ENCODE data around the gene PIGN.
A peak's percentile ranks its signal among the peaks of the same experiment; 100 is the strongest.
"Not testable (repeated sequence)": the region's sequence is repeated elsewhere in the genome, so short reads cannot be mapped to it uniquely, and the experiment has no call there.

The PIGN gene

DNA sequence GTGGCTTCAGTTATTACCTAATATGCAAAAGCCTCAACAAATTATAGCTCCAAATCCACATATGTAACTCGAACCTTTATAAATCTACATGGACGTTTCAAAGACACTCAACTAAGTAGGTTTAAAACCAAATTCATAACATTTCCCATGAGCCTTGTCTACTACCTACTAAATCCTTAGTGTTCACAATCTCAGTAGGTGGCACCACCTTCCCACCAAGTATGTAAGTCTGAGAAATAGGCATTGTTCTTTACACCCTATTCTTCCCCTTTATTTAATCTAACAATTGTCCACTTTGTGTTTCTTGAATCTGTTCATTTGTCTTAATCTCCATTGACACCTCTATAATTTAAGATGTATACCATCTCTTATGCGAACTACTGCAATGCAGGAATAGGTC is 4.6 kb downstream of the PIGN start:
- no peak for DNase-seq

DNA sequence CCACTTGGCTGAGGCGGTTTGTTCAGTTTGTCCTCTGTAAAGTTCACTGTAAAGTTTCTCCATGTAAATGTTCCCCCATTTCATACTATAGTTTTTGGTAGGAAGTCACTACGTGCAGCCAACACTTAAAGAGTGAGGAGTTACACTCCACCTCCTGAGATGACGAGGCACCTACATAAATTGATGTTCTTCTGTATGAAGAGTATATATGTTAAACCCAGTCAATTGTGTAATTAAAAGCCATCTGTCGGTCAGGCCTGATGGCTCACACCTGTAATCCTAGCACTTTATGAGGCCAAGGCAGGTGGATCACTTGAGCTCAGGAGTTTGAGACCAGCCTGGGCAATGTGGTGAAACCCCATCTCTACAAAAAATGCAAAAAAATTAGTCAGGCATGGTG is 7.6 kb downstream of the PIGN start:
- no peak for DNase-seq

DNA sequence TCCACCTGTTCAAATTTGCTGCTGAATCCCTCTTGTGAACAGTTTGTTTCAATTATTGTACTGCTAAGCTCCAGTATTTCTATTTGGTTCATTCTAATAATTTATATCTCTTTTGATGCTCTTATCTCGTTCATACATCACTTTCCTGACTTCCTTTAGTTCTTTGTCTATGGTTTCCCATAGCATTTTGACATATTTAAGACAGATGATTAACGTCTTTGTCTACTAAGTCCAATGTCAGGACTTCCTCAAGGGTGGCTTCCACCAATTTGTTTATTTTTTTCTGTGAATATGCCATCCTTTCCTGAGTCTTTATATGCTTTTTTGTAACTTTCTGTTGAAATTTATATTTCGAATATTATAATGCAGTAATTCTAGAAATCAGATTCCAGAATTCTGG is 9.6 kb downstream of the PIGN start:
- DNase-seq: no peak

DNA sequence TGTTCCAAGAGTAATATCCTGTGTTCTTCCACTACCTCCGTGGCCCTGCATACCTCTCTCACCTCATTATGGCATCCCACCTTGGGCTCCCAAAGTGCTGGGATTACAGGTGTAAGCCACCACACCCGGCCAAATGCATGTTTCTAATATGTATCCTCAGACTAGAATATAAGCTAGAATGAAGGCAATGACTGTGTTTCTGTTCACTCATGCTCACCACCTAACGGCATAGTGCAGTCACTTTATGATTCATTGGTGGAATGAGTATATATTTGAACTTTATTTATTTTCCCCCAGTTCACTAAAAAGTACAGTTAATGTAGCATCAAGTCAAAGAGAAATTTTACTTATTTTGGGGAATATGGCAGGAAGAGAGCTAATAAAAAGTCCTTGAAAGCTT is 11.3 kb downstream of the PIGN start:
- DNase-seq: no peak

DNA sequence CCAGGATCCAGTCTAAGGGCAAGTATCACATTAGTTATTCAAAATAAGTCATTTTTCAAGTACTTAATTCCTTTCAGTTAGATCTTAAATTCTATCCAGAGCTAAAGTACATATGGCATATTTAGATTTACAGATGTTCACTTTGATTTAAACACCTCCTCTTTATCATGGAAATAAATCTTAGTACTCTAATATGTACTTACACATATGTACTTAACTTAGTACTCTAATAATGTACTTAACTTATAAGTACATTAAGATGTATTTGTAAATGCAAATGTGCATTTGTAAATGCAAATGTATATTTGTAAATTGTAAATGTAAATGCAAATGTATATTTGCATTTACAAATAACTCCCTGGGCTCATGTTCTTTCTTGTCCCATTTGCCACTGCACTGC is 14.6 kb downstream of the PIGN start:
- no peak for DNase-seq

DNA sequence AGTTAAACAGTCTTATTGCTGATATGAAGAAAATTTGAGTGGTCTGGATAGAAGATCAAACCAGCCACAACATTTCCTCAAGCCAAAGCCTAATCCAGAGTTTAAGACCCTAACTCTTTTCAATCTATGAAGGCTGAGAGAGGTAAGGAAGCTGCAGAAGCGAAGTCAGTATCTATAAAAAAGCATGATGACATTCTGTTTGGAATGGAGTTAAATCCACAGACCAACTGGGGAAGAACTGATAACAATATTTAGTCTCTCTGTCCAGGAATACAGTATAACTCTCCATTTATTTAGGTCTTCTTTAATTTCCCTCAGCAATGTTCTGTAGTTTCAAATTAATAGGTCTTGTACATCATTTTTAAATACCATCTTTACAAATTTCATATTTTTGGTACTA is 16.0 kb downstream of the PIGN start:
- DNase-seq: no peak

DNA sequence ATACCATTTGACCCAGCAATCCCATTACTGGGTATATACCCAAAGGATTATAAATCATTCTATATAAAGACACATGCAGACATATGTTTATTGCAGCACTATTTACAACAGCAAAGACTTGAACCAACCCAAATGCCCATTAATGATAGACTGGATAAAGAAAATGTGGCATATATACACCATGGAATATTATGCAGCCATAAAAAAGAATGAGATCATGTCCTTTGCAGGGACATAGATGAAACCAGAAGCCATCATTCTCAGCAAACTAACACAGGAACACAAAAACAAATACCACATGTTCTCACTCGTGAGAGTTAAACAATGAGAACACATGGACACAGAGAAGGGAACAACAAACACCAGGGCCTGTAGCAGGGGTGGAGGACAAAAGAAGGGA is 20.3 kb downstream of the PIGN start:
- not testable (repeated sequence) for DNase-seq

DNA sequence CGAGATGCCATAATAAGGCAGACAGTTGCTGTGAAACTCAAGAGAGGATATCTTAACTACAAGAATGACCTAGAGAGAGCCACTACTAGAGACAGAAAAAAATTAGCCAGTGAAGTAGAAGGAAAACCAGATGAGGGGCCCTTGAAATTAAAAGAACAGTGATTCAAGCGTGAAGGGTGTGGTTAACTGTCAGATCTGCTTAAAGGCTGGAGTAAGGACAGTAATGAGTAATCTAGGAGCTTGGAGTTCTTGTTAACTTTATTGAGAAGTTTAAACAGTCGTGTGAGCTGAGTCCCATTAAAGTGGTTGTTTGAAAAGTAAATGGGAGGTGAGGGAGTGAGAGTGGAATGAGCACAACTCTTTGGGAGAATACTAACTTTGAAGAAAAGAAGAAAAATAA is 21.3 kb downstream of the PIGN start:
- DNase-seq: no peak

DNA sequence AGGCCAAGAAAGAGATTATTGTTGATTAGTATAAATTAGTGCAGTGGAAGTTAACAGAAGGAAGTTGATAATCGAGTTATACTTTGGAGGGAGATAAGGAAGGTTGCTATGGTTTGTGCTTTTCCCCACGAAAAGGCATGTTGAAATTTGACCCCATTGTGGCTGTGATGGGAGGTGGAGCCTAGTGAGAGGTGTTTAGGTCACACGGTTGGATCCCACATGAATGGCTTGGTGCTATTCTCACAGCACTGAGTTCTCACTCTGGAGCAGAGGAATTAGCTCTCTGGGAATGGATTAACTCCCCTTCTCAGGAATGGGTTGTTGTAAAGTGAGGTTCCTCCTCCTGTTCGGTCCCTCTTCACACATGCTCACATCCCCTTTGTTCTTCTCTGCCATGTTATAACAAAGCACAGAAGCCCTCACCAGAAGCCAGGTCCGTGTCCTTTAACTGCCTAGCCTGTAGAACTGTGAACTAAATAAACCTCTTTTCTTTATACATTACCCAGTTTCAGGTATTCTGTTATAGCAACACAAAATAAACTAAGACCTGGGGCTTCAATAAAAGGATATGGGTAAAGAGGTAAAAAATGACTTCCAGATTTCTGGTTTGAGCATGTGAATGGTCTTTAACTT is 21.9 kb downstream of the PIGN start:
- no peak for DNase-seq

DNA sequence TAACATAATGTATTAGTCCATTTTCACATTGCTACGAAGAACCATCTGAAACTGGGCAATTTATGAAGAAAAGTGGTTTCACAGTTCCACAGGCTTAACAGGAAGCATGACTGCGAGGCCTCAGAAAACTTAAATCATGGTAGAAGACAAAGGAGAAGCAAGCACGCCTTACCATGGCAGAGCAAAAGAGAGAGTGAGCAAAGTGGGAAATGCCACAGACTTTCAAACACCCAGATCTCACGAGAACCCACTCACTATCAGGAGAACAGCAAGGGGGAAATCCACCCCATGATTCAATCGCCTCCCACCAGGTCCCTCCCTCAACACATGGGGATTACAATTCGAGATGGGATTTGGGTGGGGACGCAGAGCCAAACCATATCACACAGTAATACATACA is 22.5 kb downstream of the PIGN start:
- DNase-seq: no peak

DNA sequence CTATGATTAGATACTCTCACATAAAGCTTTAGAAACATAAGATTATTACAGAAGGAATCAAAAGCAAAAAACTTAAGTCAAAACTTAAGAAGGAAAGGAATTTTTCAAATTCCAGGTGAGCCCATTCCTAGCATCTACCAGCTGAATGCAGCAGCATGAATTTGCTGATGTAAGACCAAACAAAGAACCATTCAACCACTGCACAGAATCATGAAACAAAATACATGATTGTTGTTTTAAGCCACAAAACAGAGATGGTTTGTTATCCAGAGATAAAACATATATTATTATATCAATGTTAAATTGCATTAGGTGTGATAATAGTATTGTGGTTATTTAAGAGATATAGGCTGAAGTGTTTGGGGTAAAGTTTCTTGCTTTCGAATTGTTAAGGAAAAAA is 29.0 kb downstream of the PIGN start:
- DNase-seq: no peak

DNA sequence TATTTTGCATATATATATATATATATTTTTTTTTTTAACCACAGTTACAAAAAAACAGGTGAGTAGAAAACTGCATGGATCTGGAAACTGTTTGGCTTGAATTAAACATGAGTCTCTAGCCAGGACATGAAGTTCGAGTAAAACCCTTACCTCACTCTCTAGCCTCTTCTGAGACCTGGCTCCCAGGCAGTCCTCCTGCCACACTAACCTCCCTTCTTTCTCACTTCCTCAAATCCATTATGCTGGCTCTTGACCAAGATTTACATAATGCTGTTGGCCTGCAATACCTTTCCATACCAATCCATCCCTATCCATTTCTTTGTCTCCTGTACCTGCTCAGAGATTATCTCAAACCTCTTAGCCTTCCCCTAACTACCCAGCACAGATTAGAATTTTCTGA is 34.0 kb downstream of the PIGN start:
- no peak for DNase-seq

DNA sequence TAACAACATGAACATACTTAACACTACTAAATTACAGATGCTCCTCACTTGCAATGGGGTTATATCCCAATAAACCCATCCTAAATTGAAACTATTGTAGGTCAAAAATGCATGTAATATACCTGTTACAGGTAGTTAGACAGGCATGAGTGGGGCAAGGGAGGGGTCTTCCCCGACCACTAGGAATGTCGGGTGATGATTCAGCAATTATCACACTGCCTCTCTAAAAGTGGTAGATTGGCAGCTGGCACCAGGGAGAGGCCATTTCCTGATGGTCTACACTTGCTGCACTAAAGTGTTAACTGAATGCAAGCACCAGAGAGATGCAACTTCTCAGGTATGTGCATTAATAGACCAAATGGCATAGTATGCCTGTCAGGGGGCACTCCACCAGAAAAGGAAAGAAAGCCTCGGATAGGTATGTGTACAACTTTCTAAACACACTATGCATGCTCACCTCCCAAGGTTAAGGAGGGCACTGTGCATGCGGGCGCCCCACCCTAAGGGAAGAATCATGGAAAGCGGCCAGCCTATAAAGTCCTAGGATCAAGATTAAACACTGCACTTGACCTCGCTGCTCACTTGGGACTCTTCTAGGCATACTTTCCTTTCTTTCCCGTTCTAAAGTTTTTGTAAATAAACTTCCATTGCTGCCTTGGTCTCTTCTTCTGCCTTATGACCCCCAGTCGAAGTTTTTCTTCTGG is 35.6 kb downstream of the PIGN start:
- no peak for DNase-seq

DNA sequence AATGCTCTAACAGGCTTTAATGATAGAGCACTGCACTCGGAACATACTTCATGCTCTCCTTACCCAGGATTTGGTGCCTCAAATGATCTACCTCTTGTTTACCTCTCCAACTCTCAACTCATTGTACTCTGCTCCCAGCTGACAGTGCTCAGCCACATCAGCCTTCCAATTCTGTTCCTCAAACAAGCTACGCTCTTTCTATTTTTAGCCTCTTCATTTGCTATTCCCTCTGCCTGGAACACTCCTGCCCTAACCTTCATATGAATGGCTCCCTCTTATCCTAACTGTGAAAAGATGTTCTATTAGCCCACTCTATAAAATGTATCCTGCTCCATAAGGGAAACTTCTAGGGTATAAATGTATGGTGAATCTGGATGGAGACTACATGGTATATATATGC is 42.5 kb downstream of the PIGN start:
- DNase-seq: no peak

DNA sequence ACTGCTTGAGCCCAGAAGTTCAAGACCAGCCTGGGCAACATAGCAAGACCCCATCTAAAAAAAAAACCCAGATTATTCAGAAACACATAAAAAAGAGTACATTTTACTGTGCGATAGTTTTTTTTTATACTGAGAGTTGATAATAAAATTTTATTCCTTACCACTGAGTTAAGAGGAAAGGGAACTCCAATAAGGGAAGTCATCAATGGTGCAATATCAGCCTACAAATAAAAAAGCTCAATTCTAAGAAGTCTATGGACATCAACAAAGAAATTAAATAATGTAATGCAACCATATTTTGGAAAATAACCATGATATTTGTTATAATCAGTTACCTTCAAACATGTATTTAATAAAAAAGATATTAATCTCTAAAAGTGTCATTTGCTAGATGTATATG is 46.6 kb downstream of the PIGN start:
- DNase-seq: no peak

DNA sequence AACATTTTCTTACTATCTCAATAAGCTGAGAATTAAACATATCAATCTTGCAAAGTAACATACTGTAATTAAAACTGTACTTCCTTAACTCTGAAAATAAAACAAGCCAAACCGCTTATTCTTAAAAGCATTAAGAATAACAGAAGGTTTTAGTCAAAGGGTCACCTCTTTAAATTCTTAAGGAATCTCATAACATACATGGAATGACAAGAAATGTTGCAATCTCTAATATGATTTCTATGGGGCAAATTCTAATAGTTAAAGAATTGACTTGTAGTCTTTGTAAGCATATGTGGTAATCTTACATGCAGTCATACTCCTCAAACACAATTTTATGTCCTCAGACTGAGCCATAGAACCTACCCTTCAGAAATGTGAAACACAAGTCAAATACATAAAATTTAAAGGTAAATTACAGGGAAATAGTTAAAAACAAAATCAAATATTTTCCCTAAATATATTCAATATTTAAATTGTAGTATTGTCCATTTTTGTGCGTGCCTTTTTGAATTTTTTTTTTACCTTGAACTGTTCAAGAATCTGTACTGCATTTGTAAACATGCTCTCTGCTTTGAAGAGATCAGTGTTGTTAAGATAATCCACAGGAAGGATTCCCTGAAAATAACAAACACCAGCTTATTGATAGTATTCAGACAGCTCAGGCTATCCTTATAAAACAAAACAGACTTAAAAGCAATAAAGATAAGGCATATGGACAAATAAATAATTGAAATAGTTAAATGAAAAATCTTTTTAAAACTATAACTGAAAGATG is 48.2 kb downstream of the PIGN start:
- DNase-seq: no peak

DNA sequence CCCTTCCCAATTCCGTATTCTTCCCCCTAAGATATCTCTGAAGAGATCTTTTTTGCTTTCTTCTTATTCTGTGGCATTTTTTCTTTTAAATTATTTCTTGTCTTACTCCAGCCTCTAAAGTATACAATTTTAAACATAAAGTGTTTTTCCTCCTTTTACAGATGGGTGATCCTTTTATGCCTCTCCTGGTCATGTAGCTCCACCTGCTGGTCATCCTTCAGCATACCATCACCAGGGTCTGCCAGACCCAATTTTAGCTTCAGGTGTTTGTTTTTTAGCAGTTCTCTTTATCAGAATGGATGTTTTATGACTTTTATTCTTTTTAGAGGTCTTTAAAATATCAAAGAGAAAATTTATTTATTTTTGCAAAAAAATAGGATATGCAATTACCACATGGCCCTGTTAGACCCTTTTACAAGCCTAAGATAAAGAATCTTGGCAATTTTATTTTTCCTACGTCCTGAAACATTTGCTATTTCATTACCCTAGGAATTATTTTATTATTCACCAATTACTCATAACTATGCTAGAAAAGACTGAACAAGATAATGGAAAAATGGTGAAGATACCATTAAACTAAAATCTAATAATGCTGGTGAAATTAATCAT is 55.5 kb downstream of the PIGN start:
- DNase-seq: peak; percentile 66

DNA sequence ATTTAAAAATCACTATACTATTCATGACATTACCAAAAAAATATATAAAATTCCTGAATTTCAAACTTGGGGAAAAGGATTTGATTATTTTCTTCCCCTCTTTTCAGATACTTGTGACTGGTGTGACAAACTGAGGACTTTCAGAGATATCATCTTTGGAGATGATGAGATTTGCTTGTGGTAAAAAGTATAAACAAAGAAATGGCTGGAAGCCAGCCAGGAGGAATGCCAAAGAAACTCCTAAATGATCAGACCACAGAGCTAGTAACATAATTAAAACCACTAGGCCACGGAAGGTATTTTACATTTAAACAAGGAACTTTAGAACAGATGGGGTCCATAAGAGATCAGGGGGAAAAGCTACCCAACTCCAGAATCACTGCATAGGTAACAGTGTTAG is 58.7 kb downstream of the PIGN start:
- peak; percentile 14 for DNase-seq

DNA sequence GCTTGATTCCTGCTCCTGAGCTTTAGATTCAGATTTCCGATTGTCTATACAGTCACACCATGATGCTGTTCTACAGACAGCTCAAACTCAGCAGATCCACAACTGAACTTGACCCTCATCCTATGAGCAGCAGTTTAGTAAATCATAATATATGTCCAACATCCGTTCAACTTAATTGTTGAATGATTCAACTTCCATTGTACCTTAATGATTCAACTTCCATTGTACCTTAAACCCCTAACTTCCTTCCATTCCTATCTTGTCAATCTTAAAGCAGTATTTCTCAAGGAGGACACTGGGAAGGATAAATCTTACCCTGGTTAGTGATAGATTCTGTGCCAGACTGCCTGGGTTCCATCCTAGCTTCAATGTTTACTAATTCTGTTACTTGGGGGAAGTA is 60.1 kb downstream of the PIGN start:
- no peak for DNase-seq

DNA sequence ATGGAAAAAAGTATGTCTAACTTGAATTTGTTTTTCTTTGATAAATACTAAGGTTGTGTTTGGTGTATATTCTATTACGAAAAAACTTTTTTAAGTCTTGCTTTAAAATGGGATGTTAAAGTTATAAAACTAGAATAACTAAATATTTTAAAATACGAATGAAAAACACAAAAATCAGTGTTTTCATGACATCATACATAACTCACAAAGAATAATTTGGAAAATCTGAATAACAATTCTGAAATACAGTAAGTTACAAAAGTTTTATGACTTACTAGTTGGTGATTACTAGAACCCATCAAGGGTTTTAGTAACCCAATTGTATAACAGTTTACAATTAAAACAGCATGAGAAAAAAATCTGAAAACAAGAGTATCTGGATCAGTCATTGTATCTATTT is 61.2 kb downstream of the PIGN start:
- no peak for DNase-seq

DNA sequence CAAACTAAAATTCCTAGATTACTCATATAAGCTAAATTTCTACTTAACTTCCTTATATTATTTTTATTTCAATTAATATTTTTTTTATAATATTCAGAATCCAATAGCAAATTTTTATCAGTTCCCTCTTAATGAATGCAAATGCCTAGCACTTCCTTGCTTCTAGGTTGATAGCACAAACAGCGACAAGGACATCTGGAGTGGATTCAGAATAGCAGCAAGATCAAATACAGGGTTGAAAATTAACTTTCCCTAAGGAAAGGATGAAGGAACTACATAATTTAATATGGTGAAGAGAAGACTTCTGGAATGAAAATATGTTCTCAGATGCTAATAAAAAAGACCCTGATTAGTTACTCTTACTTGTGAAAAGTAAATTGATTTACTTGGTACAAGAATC is 64.5 kb downstream of the PIGN start:
- DNase-seq: no peak

DNA sequence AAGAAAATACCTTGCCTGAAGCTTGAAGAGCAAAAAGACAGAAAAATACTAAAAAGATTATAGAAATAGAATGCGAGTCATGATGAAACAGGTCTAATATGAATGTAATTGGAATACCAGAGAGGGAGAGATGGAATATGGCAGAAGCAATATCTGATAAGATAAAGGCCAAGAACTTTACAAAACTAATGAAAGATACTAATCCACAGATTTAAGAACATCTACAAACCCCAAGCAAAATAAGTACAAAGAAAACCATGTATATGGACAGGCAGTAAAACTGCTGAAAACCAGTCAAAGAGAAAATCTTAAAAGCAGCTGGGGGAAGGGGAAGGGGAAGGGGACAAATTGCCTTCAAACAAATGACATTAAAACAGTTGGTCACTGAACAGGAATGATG is 67.0 kb downstream of the PIGN start:
- DNase-seq: no peak

DNA sequence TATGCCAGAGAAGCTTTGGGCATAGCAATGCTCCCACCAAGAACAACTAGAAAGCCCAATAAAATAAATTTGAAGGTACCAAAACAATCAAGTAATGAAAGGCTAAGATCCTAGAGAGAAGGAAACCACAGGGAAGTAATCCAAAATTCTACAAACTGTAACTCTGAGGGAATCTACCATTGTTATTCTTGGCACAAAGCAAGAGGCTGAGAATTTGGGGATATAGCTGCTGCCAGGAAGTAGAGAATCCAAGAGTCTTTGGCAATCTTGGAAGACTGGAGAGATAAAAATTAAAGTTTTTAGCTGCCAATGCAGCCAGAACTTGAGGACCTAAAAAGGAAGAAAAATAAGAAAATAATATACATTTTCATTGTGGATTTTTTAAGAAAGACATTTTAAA is 68.5 kb downstream of the PIGN start:
- no peak for DNase-seq

DNA sequence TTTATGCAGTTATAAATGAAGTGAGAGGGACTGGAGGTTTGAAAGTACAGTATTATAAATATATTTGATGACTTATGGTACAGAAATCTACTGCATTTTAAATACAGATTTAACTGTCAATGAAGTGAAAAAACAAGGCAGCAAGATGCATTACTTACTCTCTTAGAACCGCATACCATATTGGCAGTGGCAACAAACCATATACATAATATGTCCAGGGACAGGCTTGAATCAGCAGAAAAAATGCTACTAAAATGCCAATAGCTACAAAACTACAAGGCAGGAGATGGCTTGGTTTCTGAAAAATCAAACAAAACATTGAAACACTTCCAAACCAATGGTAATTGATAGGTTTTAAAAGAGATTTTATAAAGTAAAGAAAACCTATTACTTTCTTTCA is 77.2 kb downstream of the PIGN start:
- no peak for DNase-seq
